ENCODE results near the gene MAPK8IP3.

GRCh38 chr16:1788095-1788707 lies 82.2 kb downstream of the MAPK8IP3 start:
- TF ChIP-seq, protein P1, sequence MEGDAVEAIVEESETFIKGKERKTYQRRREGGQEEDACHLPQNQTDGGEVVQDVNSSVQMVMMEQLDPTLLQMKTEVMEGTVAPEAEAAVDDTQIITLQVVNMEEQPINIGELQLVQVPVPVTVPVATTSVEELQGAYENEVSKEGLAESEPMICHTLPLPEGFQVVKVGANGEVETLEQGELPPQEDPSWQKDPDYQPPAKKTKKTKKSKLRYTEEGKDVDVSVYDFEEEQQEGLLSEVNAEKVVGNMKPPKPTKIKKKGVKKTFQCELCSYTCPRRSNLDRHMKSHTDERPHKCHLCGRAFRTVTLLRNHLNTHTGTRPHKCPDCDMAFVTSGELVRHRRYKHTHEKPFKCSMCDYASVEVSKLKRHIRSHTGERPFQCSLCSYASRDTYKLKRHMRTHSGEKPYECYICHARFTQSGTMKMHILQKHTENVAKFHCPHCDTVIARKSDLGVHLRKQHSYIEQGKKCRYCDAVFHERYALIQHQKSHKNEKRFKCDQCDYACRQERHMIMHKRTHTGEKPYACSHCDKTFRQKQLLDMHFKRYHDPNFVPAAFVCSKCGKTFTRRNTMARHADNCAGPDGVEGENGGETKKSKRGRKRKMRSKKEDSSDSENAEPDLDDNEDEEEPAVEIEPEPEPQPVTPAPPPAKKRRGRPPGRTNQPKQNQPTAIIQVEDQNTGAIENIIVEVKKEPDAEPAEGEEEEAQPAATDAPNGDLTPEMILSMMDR (IDR thresholded peaks at IDR 0.05): no peak
- TF ChIP-seq EZH2 (IDR thresholded peaks at IDR 0.05) (no peak), EZH2phosphoT487 (IDR thresholded peaks at IDR 0.05) (no peak)

Measured in neural progenitor cell (in vitro differentiated cells).